ENCODE data around the gene C16orf74. TPM values are rescaled to one million over a fixed set of nuclear protein-coding genes. Genes with fewer than 3 reads are reported as not detected.

Gene C16orf74
- total RNA-seq, 1 donor from 2014 or later = 33.6 TPM

GRCh38 chr16:85774811-85775210 is 23.9 kb upstream of the C16orf74 start:
- no peak for DNase-seq (ENCODE audit: low spot score)

GRCh38 chr16:85774136-85774535 is 23.2 kb upstream of the C16orf74 start:
- no peak for DNase-seq (ENCODE audit: low spot score)

GRCh38 chr16:85773044-85773443 is 22.1 kb upstream of the C16orf74 start:
- DNase-seq (ENCODE audit: low spot score) = no peak

- DNase-seq (ENCODE audit: low spot score) = no peak
Observed at GRCh38 chr16:85770741-85771140, 19.8 kb upstream of the C16orf74 start.

DNA sequence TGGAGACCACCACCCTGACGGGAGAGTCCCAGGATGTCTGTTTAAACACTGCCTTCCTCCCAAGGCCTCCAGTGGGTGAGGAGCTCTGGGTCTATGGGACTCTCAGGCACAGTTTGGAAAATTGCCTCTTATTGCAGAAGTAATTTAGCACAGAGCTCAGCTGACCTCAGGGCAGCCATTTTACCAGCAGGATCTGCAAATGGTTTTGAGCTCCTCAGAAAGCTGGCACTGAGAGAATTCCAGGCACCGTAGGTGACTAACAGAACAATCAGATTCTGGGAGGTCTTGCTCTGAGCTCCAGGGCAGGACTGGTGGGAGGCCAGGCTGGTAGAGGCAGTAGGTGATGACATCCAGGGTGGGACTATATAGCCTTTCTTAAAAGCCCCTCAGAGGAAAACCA is 17.3 kb upstream of the C16orf74 start:
- no peak for DNase-seq (ENCODE audit: low spot score)

DNA sequence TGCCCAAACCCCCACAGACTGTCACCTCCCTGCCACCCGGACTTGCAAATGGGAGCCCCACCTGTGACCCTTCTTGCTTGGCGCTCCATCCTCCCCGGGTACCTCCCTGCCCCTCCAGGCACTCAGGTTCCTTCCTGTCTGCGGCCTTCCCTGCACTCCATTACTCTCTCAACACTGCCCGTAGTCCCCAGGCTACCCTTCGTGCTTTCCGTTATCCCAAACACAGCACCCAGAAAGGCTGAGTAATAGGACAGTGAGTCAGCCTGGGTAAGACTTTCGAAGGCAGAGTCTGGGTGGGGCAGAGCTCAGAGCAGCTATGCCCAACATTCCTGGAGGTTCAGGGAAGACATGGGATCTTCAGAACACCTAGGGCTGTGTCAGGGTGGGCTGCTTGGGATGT is 16.6 kb upstream of the C16orf74 start:
- no peak for DNase-seq (ENCODE audit: low spot score)

DNA sequence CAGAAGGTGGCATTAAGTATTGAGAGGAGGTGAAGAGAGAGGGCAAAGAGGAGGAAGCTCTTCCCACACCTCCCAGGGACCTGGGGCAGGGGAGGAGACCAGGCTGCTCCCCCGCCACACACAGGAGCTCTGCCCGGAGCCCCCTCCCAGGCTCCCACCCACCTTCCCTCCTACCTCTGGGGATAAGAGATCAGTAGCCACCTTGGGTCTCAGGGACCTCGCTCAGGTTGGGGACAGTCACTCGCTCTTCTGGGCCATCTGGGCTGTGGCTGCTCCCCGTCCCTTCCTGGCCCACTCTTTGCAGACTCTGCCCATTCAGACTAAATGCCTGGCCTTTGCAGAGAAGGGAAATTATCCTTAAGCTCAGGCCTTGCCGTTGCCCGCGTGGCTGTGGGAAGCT is 14.9 kb upstream of the C16orf74 start:
- DNase-seq (ENCODE audit: low spot score) = no peak

DNA sequence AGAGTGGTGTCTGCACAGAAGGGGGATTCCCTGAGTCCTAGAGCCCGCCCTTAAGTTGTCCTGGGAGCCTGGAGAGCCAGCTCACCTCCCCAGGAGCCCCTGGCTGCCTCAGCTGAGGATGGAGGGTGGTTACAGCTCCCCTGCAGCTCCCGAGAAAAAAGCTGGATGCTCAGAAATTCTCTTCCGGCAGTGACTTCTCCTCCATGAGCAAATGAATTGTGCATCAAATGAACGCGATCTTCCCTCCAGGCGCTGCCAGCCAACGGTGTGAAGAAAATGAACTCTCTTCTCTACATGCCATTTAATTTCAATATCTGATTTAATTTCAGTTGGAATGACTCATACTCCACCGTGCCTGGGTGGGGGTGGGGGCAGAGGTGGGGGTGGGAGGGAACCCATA is 14.3 kb upstream of the C16orf74 start:
- DNase-seq (ENCODE audit: low spot score) = no peak

- no peak for DNase-seq (ENCODE audit: low spot score)
Observed at GRCh38 chr16:85763616-85764015, 12.7 kb upstream of the C16orf74 start.

GRCh38 chr16:85762970-85763369 is 12.1 kb upstream of the C16orf74 start:
- DNase-seq (ENCODE audit: low spot score) = no peak

DNA sequence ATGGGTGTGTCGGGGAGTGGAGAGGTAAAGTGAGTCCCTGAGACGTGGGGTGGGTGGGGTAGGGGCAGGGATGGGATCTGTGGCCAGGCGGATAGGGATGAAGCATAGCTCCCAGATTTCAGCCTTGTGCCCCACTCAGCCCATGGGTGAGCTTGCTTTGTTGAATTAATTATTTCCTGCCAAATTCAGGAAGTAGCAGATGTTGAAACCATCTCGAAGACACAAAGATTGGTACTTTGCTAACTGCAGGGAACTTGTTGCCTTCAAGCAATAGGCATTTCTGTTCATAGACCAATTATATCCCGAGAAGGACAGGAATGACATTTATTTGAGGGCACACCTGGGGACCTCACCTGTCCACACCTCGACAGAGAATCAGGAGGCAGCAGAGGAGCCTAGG is 11.0 kb upstream of the C16orf74 start:
- no peak for DNase-seq (ENCODE audit: low spot score)

DNA sequence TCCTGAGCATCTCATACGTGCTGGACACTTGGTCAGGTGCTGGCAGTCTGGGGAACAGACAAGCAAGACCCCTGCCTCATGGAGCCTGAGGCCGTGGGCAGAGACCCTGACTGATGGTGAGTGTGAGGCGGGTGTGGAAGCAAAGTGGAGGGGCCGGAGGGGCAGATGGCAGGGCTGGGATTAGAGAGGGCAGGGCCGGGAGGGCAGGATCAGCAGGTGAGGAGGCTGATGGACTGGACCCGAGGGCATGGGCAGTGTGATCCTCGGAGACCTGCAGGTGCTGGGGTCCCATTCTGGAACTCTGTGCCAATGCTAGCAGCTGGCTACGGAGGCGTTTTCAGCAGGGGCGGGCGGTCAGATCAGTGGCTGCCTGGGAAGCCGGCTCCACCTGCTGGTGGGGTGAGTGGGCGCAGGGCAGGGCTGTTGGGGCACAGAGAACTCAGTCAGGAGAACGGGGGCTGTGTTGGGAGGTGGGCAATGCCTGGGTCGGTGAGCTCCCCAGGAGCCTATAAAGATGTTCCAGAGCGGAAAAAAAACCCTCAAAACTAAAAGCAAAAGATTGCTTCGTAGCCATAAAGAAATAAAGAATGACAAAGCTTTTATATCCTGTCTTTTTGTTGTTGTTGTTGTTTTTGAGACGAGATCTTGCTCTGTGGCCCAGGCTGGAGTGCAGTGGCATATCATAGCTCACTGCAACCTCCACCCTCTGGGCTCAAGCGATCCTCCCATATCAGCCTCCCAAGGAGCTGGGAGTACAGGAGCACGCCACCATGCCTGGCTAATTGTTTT is 8.9 kb upstream of the C16orf74 start:
- DNase-seq (ENCODE audit: low spot score) = no peak

DNA sequence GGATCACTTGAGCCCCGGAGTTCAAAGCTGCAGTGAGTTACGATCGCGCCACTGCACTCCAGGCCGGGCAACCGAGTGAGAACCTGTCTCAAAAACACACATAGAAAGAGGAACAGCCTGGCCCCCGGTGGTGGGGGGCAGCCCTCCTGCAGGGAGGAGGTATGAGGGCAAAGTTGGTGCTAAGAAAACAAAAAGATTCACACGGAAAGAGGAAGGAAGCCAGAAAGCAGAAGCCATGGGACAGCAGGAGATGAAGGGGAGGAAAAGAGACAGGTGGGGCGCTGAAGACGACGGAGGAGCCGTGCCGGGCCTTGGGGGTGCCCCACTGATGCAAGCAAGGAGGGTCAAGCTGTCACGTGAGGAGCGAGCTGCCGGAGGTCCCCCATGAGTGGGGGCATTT is 8.2 kb upstream of the C16orf74 start:
- DNase-seq (ENCODE audit: low spot score) = no peak

DNA sequence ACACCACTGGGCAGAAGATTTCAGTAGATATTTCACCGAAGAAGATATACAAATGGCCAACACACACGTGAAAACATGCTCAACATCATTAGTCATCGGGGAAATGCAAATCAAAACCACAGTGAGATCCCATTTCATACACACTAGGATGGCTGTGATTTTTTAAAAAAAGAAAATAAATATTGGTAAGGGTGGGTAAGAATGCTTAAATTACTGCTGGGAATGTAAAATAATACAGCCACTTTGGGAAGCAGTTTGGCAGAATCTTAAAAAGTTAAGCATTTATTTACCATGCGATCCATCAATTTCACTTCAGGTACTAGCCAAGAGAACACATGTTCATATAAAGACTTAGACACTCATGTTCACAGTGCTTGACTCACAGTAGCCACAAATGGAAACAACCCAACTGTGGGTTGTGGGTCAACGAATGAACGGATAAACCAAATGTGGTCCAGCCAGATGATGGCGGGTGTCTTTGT is 6.5 kb upstream of the C16orf74 start:
- no peak for DNase-seq (ENCODE audit: low spot score)

- DNase-seq (ENCODE audit: low spot score) = no peak
Observed at GRCh38 chr16:85755929-85756768, 5.3 kb upstream of the C16orf74 start.

- DNase-seq (ENCODE audit: low spot score) = no peak
Observed at GRCh38 chr16:85754413-85754812, 3.5 kb upstream of the C16orf74 start.

DNA sequence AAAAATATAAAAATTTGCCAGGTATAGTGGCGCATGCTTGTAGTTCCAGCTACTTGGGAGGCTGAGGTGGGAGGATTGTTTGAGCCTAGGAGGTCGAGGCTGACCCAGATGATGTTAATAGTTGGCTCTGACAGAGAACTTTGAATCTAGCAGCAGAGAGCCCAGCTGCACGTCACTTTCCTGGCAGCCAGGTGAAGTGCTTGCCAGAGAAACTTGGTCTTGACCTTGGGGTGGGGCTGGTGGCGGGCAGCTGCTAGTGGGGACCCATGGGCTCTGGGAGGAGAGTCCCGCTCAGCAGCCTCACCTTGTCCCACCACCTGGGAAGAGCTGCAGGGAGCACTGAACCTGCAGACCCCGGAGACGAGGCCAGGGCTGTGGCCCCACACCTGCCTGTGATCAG is 3.1 kb upstream of the C16orf74 start:
- DNase-seq (ENCODE audit: low spot score) = no peak

- DNase-seq (ENCODE audit: low spot score) = no peak
Observed at GRCh38 chr16:85753559-85753958, 2.7 kb upstream of the C16orf74 start.

- DNase-seq (ENCODE audit: low spot score) = no peak
Observed at GRCh38 chr16:85752511-85753420, 1.9 kb upstream of the C16orf74 start.

GRCh38 chr16:85751698-85752501 is 1.0 kb upstream of the C16orf74 start:
- DNase-seq (ENCODE audit: low spot score) = peak; percentile 70
